Activated CD4-positive, alpha-beta T cell treated with anti-CD3 and anti-CD28 coated beads, Interleukin-2, amount 10 ng/mL, durations not matched to agents 24 days and 14 days (primary cell): ENCODE results near the gene HRH4. TPM values are rescaled to one million over a fixed set of nuclear protein-coding genes. Genes with fewer than 3 reads are reported as not detected.

Experiments used
- DNase-seq: peaks from one replicate; pipeline ENCODE4 v3.0.0; 2022
- H3K27ac Mint-ChIP-seq: one replicate; pipeline ENCODE4 v1.8.0; 2022; ENCODE audit warnings: mild to moderate bottlenecking, mixed read lengths
- H3K27me3 Mint-ChIP-seq: one replicate; pipeline ENCODE4 v1.8.0; 2022; ENCODE audit warnings: mixed read lengths
- H3K36me3 Mint-ChIP-seq: one replicate; pipeline ENCODE4 v1.8.0; 2022; ENCODE audit warnings: low read depth, mild to moderate bottlenecking, mixed read lengths
- H3K4me1 Mint-ChIP-seq: one replicate; pipeline ENCODE4 v1.8.0; 2021; ENCODE audit warnings: mixed read lengths
- H3K4me3 Mint-ChIP-seq: one replicate; pipeline ENCODE4 v1.8.0; 2022; ENCODE audit warnings: mild to moderate bottlenecking, moderate library complexity, mixed read lengths
- H3K9me3 Mint-ChIP-seq: one replicate; pipeline ENCODE4 v1.8.0; 2021; ENCODE audit warnings: mixed read lengths
- intact Hi-C: fragments of 100-400 bp; cut with micrococcal nuclease; formaldehyde crosslinking; loops from one replicate; pipeline ENCODE4 v1.15.1; 2023
- total RNA-seq: library from RNA; stranded (reverse); gene quantifications from 2 replicates; pipeline ENCODE4 v1.2.3, GENCODE V29; 2022

The HRH4 gene
- total RNA-seq, 1 donor from 2014 or later: 0.79 TPM

- Mint-ChIP-seq H3K27ac (no peak overlapping the region), H3K27me3 (peaks cover 2% of the 10 kb centered on the region), H3K4me1 (no peaks in the 10 kb centered on the region), H3K4me3 (no peak overlapping the region), H3K36me3 (no peaks in the 10 kb centered on the region), H3K9me3 (no peaks in the 10 kb centered on the region)
- intact Hi-C loops: no loop called here
- no peak for DNase-seq
Measured at GRCh38 chr18:24502667-24503523, 42.5 kb downstream of the HRH4 start.

DNA sequence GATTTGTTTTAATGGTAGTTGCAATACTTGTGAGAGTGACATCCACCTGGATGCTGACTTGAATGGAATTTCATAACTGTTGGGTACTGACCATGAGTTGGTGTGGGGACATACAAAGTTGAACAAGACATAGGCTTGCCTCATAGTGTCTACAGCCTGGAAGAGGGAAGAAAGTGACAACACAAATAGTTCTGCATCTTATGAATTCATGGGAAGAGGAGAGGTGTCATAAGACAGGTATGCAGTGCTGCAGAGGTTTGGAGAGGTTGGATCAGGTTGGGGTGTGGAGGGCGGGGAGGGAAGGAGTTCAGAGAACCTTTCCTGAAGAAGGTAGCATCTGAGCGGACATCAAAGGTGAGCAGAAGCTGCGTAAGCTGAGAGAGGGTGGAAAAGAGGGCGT, 44.0 kb downstream of the HRH4 start:
- DNase-seq: no peak
- H3K4me3 Mint-ChIP-seq: no peak overlapping the region
- H3K4me1 Mint-ChIP-seq: no peaks in the 10 kb centered on the region
- H3K27me3 Mint-ChIP-seq: peaks cover 2% of the 10 kb centered on the region
- no peaks in the 10 kb centered on the region for H3K9me3 Mint-ChIP-seq
- intact Hi-C loops: no loop called here
- no peak overlapping the region for H3K27ac Mint-ChIP-seq
- H3K36me3 Mint-ChIP-seq: no peaks in the 10 kb centered on the region

DNA sequence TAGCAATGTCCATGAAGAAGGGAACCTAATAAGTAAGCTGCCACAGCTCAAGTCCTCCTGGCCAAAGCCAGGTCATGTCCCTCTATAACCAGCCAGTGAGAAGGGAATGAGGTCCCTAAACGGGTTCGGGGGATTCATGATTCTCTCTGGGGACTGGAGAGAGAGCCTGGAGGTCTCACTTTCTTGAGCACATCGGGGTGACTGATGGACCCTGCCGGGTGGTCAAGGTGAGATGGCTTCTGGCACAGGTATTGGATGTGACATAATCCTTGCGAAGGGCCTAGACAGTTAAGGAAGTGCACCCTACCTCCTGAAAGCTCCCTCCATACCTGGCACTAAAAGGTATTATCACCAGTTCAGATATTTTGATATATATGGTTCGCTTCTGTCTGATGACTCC, 45.7 kb downstream of the HRH4 start:
- intact Hi-C loops: no loop called here
- DNase-seq: no peak
- no peak overlapping the region for H3K27ac Mint-ChIP-seq
- no peaks in the 10 kb centered on the region for H3K4me1 Mint-ChIP-seq
- H3K36me3 Mint-ChIP-seq: no peaks in the 10 kb centered on the region
- H3K4me3 Mint-ChIP-seq: no peak overlapping the region
- peaks cover 1% of the 10 kb centered on the region for H3K27me3 Mint-ChIP-seq
- no peaks in the 10 kb centered on the region for H3K9me3 Mint-ChIP-seq

DNA sequence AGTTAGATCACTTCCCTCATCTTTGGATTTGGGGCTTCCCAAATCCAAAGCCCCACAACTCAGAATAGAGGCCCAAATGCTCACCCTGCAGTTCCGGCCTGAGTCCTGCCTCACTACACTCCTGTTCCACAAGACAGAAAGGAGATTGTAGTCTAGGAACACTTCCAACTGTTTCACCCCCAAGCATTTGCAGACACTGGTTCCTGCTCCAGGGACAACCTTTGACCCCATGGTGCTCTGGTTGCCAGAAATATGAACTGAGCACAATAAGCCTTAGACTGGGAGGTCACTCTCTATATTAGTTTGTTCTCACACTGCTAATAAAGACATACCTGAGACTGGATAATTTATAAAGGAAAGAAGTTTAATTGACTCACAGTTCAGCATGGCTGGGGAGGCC, 49.0 kb downstream of the HRH4 start:
- Mint-ChIP-seq H3K4me1 (no peaks in the 10 kb centered on the region), H3K4me3 (no peak overlapping the region), H3K9me3 (no peaks in the 10 kb centered on the region), H3K27me3 (no peaks in the 10 kb centered on the region), H3K36me3 (no peaks in the 10 kb centered on the region), H3K27ac (no peak overlapping the region)
- no peak for DNase-seq
- intact Hi-C loops: no loop called here

- intact Hi-C loops: no loop called here
- no peaks in the 10 kb centered on the region for H3K36me3 Mint-ChIP-seq
Measured at GRCh38 chr18:24514439-24514838, 54.0 kb downstream of the HRH4 start.

GRCh38 chr18:24515721-24516120, 55.3 kb downstream of the HRH4 start:
- no peak overlapping the region for H3K27ac Mint-ChIP-seq
- H3K4me1 Mint-ChIP-seq: no peaks in the 10 kb centered on the region
- H3K9me3 Mint-ChIP-seq: no peaks in the 10 kb centered on the region
- DNase-seq: no peak
- no peaks in the 10 kb centered on the region for H3K36me3 Mint-ChIP-seq
- H3K27me3 Mint-ChIP-seq: no peaks in the 10 kb centered on the region
- intact Hi-C loops: no loop called here
- H3K4me3 Mint-ChIP-seq: no peak overlapping the region

More at GRCh38 chr18:24514439-24514838, 54.0 kb downstream of the HRH4 start:
- no peak overlapping the region for H3K27ac Mint-ChIP-seq
- no peaks in the 10 kb centered on the region for H3K9me3 Mint-ChIP-seq
- DNase-seq: no peak
- no peak overlapping the region for H3K4me3 Mint-ChIP-seq
- no peaks in the 10 kb centered on the region for H3K4me1 Mint-ChIP-seq
- H3K27me3 Mint-ChIP-seq: no peaks in the 10 kb centered on the region

DNA sequence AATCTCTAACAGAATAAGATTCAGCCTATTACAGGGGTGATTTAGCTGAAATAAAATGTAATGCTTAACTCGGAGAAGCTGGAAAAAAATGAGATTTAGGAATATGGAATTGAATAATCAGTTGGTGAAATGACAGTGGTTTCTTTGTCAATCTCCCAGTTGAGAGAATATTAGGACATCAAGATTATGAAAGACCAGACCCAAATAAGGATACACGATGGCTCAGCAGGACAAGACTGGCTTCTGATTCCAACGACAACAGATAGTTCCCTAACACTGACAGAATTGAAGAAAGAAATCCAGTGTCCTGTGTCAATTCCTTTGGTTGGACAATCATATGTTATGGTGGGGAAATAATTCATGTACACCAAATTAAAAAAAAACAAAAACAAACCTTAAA, 55.8 kb downstream of the HRH4 start:
- intact Hi-C loops: no loop called here
- H3K9me3 Mint-ChIP-seq: no peaks in the 10 kb centered on the region

GRCh38 chr18:24517554-24517953, 57.1 kb downstream of the HRH4 start:
- Mint-ChIP-seq H3K36me3 (no peaks in the 10 kb centered on the region), H3K4me1 (no peaks in the 10 kb centered on the region), H3K27me3 (no peaks in the 10 kb centered on the region), H3K4me3 (no peak overlapping the region), H3K9me3 (no peaks in the 10 kb centered on the region), H3K27ac (no peak overlapping the region)
- intact Hi-C loops: no loop called here
- DNase-seq: no peak

More for the DNA sequence above, 55.8 kb downstream of the HRH4 start:
- H3K4me1 Mint-ChIP-seq: no peaks in the 10 kb centered on the region
- H3K27me3 Mint-ChIP-seq: no peaks in the 10 kb centered on the region
- no peak overlapping the region for H3K27ac Mint-ChIP-seq
- H3K36me3 Mint-ChIP-seq: no peaks in the 10 kb centered on the region
- H3K4me3 Mint-ChIP-seq: no peak overlapping the region
- no peak for DNase-seq

DNA sequence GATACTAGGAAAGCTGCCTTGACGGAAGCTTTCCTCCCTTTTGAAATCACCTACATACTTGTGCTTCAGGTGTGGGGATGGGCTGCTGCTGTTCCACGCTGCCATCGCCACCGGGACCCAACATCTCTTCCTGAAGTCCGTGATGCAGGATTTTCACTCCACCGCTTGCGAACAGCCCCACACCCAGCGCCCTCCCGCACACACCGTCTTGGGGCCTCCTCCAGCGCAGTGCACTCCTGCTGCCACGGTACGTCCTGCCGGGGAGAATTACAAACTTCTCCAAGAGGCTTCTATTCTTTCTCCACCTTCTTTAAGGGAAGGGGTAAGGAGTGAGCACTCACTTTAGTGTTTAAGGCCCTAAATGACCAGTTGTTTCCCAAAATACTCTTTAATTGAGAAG, 58.2 kb downstream of the HRH4 start:
- Mint-ChIP-seq H3K27ac (no peak overlapping the region), H3K4me1 (no peaks in the 10 kb centered on the region), H3K36me3 (no peaks in the 10 kb centered on the region), H3K27me3 (no peaks in the 10 kb centered on the region), H3K4me3 (no peak overlapping the region), H3K9me3 (no peaks in the 10 kb centered on the region)
- intact Hi-C loops: no loop called here
- DNase-seq: no peak

Other genes with a start within 250 kb of the HRH4 start
- gene OSBPL1A, start 62.8 kb upstream of the HRH4 start, total RNA-seq: 3.1 and 3.5 TPM in 2 replicates
- 13.2 and 13.6 TPM in 2 replicates for gene IMPACT, start 34.0 kb upstream of the HRH4 start, total RNA-seq